Trophoblast cell (in vitro differentiated cells and primary cell): Measurements from ENCODE around the gene NXPH2.

Source experiments
- DNase-seq, 2 donors: peaks; one replicate each; pipeline ENCODE4 v3.0.0-alpha.2; 2016
- H2AFZ ChIP-seq: 2 replicates; pipeline ENCODE4 v1.6.1; 2013; ENCODE audit warnings: low read length, moderate library complexity, mild to moderate bottlenecking; ENCODE audit not compliant: insufficient read depth, poor library complexity
- H2AK5ac ChIP-seq: 2 replicates; pipeline ENCODE4 v1.6.1; 2013; ENCODE audit warnings: mild to moderate bottlenecking, low read length
- H2BK120ac ChIP-seq: 2 replicates; pipeline ENCODE4 v1.6.1; 2013; ENCODE audit warnings: low read length, mild to moderate bottlenecking, moderate library complexity; ENCODE audit not compliant: insufficient read depth, poor library complexity
- H2BK12ac ChIP-seq: 2 replicates; pipeline ENCODE4 v1.6.1; 2013; ENCODE audit warnings: mild to moderate bottlenecking, low read length, moderate library complexity
- H2BK5ac ChIP-seq: 2 replicates; pipeline ENCODE4 v1.6.1; 2013; ENCODE audit warnings: low read length, low read depth, moderate library complexity, mild to moderate bottlenecking; ENCODE audit not compliant: poor library complexity
- H3K14ac ChIP-seq: 2 replicates; pipeline ENCODE4 v1.6.1; 2013; ENCODE audit warnings: mild to moderate bottlenecking, low read length
- H3K18ac ChIP-seq: 2 replicates; pipeline ENCODE4 v1.6.1; 2013; ENCODE audit warnings: mild to moderate bottlenecking, low read length
- H3K23ac ChIP-seq: 2 replicates; pipeline ENCODE4 v1.6.1; 2013; ENCODE audit warnings: low read length
- H3K27ac ChIP-seq: 2 replicates; pipeline ENCODE4 v1.5.1; 2013; ENCODE audit warnings: low read depth, mild to moderate bottlenecking, inconsistent platforms, low read length, moderate library complexity
- H3K27me3 ChIP-seq: 2 replicates; pipeline ENCODE4 v1.6.1; 2013; ENCODE audit warnings: inconsistent platforms, mild to moderate bottlenecking, low read length, moderate library complexity; ENCODE audit not compliant: insufficient read depth
- H3K36me3 ChIP-seq, 2 experiments: 1 replicate in 1 of 2; 2 replicates in 1 of 2; pipeline ENCODE4 v1.6.1; 2013; ENCODE audit warnings: low read length in 2 of 2, mild to moderate bottlenecking in 2 of 2, moderate library complexity in 1 of 2; ENCODE audit not compliant: insufficient read depth in 2 of 2, control insufficient read depth in 1 of 2
- H3K4ac ChIP-seq: 2 replicates; pipeline ENCODE4 v1.6.1; 2013; ENCODE audit warnings: low read depth, mild to moderate bottlenecking, low read length, moderate library complexity
- H3K4me1 ChIP-seq, 2 experiments: 1 replicate in 1 of 2; 2 replicates in 1 of 2; pipeline ENCODE4 v1.6.1; 2013; ENCODE audit warnings: low read length in 2 of 2, mild to moderate bottlenecking in 2 of 2, moderate library complexity in 1 of 2; ENCODE audit not compliant: insufficient read depth in 2 of 2, control insufficient read depth in 1 of 2
- H3K4me2 ChIP-seq: 2 replicates; pipeline ENCODE4 v1.6.1; 2013; ENCODE audit warnings: inconsistent platforms, mild to moderate bottlenecking, low read length, moderate library complexity
- H3K4me3 ChIP-seq: 2 replicates; pipeline ENCODE4 v1.5.1; 2013; ENCODE audit warnings: mild to moderate bottlenecking, low read depth, low read length, inconsistent platforms
- H3K79me1 ChIP-seq: one replicate; pipeline ENCODE4 v1.6.1; 2013; ENCODE audit warnings: low read length
- H3K79me2 ChIP-seq: 2 replicates; pipeline ENCODE4 v1.6.1; 2013; ENCODE audit warnings: low read length, mild to moderate bottlenecking; ENCODE audit not compliant: control insufficient read depth, insufficient read depth, poor library complexity
- H3K9ac ChIP-seq: 2 replicates; pipeline ENCODE4 v1.6.1; 2013; ENCODE audit warnings: mild to moderate bottlenecking, low read length
- H3K9me3 ChIP-seq: 2 replicates; pipeline ENCODE4 v1.6.1; 2013; ENCODE audit warnings: low read depth, mild to moderate bottlenecking, control low read depth, inconsistent platforms, low read length; ENCODE audit not compliant: insufficient read depth
- H4K12ac ChIP-seq: 2 replicates; pipeline ENCODE4 v1.6.1; 2013; ENCODE audit warnings: low read depth, mild to moderate bottlenecking, low read length, moderate library complexity
- H4K8ac ChIP-seq: 2 replicates; pipeline ENCODE4 v1.6.1; 2013; ENCODE audit warnings: low read depth, mild to moderate bottlenecking, low read length, moderate library complexity
- H4K91ac ChIP-seq: one replicate; pipeline ENCODE4 v1.6.1; 2013; ENCODE audit warnings: low read depth, mild to moderate bottlenecking, low read length, moderate library complexity
- WGBS: extraction: QIAGEN DNeasy Blood & Tissue Kit; methylation state at CpG from one replicate; pipeline ENCODE4 v1.1.7; 2013; ENCODE audit warnings: missing lambda C conversion rate; ENCODE audit not compliant: insufficient read length, insufficient coverage; ENCODE audit errors: extremely low coverage; 5-methylcytosine and 5-hydroxymethylcytosine counted together

Gene NXPH2

DNA sequence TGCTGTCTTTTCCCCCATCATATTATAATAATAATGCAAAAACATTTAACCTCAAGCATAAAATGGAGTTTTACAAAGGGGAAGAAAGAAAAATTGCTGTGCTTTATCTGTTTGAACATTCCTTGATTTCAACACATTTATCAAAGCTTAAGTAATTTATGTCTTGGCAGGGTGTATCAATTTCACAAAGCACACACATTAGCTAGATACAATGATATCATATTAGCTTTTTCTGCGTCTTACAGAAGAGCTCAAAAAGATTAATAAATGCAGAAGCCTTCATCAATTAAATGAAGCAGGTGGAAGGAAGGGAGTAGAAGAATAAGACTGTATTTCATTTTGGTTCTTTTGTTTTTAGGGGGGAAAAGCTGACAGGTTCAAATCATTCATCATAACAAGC lies 103.0 kb downstream of the NXPH2 start:
- H2BK12ac ChIP-seq: no peak overlapping the region
- no peak overlapping the region for H4K91ac ChIP-seq
- no peaks in the 10 kb centered on the region for H3K9me3 ChIP-seq
- no peak overlapping the region for H3K18ac ChIP-seq
- H3K23ac ChIP-seq: no peak overlapping the region
- no CpG with 5 or more reads among the region's 1 CpG for WGBS
- H3K27ac ChIP-seq: no peak overlapping the region
- H3K36me3 ChIP-seq: no peaks in the 10 kb centered on the region
- no peak overlapping the region for H2AFZ ChIP-seq
- peaks cover 4% of the 10 kb centered on the region for H3K79me1 ChIP-seq
- H2AK5ac ChIP-seq: no peak overlapping the region
- no peak overlapping the region for H3K9ac ChIP-seq
- no peak for DNase-seq
- no peak overlapping the region for H2BK120ac ChIP-seq
- no peak overlapping the region for H4K12ac ChIP-seq
- no peak overlapping the region for H3K4me2 ChIP-seq
- peaks cover 4 to 5% of the 10 kb centered on the region in 2 experiments for H3K4me1 ChIP-seq
- no peaks in the 10 kb centered on the region for H3K27me3 ChIP-seq
- H4K8ac ChIP-seq: no peak overlapping the region
- no peak overlapping the region for H2BK5ac ChIP-seq
- H3K79me2 ChIP-seq: no peaks in the 10 kb centered on the region
- no peak overlapping the region for H3K4me3 ChIP-seq
- no peak overlapping the region for H3K4ac ChIP-seq
- no peak overlapping the region for H3K14ac ChIP-seq

DNA sequence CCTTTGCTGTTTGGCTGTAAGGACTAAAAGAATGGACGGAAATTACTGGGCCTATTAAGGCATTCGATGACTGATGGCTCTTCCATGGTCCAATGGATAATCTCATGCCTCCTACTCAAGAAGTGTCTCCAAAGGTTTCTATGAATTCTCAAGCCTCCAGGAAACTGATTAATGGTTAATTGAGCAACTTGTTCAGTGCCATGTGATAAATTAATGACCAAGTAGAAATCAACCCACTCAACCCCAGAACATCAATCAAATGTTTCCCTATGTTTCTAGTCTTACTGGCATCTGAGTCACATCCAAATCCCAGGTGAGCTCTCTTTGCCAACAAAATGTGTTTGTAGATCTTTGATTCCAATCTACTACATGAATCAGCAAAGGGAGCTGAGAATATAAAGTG lies 103.6 kb downstream of the NXPH2 start:
- H3K36me3 ChIP-seq: no peaks in the 10 kb centered on the region
- no peak overlapping the region for H3K9ac ChIP-seq
- H3K4me3 ChIP-seq: no peak overlapping the region
- no peak overlapping the region for H3K27ac ChIP-seq
- H2BK120ac ChIP-seq: no peak overlapping the region
- H4K91ac ChIP-seq: no peak overlapping the region
- no peak overlapping the region for H4K8ac ChIP-seq
- no CpG with 5 or more reads among the region's 2 CpGs for WGBS
- H2AK5ac ChIP-seq: no peak overlapping the region
- no peak overlapping the region for H2BK12ac ChIP-seq
- DNase-seq: no peak
- H3K9me3 ChIP-seq: no peaks in the 10 kb centered on the region
- H3K4me2 ChIP-seq: no peak overlapping the region
- no peaks in the 10 kb centered on the region for H3K79me2 ChIP-seq
- H3K27me3 ChIP-seq: no peaks in the 10 kb centered on the region
- no peak overlapping the region for H3K18ac ChIP-seq
- no peak overlapping the region for H3K14ac ChIP-seq
- no peak overlapping the region for H2AFZ ChIP-seq
- H3K4me1 ChIP-seq: peaks cover 4 to 5% of the 10 kb centered on the region in 2 experiments
- no peak overlapping the region for H2BK5ac ChIP-seq
- H4K12ac ChIP-seq: no peak overlapping the region
- H3K4ac ChIP-seq: no peak overlapping the region
- peaks cover 4% of the 10 kb centered on the region for H3K79me1 ChIP-seq
- H3K23ac ChIP-seq: no peak overlapping the region

DNA sequence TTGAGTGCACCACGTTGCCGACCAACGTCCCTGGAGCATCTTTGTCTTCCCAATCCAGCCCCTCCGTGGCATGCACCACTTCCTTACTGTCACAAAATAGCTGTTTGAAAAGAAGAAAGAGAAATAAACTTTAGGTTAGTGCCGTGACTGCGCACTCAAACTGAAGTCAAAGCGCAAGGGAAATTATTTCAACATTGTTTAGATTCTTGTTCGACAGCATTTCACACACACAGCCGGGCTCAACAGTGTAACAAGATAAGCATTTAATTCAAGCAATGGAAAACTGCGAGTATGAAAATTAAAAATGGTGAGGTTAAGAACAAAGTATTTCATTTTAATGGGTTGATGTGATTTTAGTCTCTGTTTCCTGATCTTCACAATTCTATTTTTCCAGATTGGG lies 108.6 kb downstream of the NXPH2 start:
- Histone ChIP-seq H4K12ac (no peak overlapping the region), H3K4ac (no peak overlapping the region), H3K27ac (no peak overlapping the region), H3K9ac (no peak overlapping the region), H3K4me1 (peaks cover 0 to 3% of the 10 kb centered on the region in 2 experiments), H2BK12ac (no peak overlapping the region), H4K8ac (no peak overlapping the region), H3K36me3 (peaks cover 3 to 7% of the 10 kb centered on the region in 2 experiments), H3K27me3 (no peaks in the 10 kb centered on the region), H2BK120ac (no peak overlapping the region), H3K9me3 (no peaks in the 10 kb centered on the region), H3K14ac (no peak overlapping the region), H3K18ac (no peak overlapping the region), H3K23ac (no peak overlapping the region), H3K4me3 (no peak overlapping the region), H3K4me2 (no peak overlapping the region), H4K91ac (no peak overlapping the region), H3K79me2 (no peaks in the 10 kb centered on the region), H3K79me1 (no peaks in the 10 kb centered on the region), H2AFZ (no peak overlapping the region), H2BK5ac (no peak overlapping the region), H2AK5ac (no peak overlapping the region)
- DNase-seq: peak in 1 of 2 donors; percentile 53
- WGBS: no CpG with 5 or more reads among the region's 10 CpGs

GRCh38 chr2:138670734-138671133 lies 109.5 kb downstream of the NXPH2 start:
- H2BK12ac ChIP-seq: no peak overlapping the region
- WGBS: no CpG with 5 or more reads among the region's 5 CpGs

More at GRCh38 chr2:138670734-138671133, 109.5 kb downstream of the NXPH2 start:
- Histone ChIP-seq H2BK5ac (no peak overlapping the region), H3K36me3 (peaks cover 3 to 7% of the 10 kb centered on the region in 2 experiments), H3K14ac (no peak overlapping the region), H3K4ac (no peak overlapping the region), H3K18ac (no peak overlapping the region), H3K9ac (no peak overlapping the region), H3K23ac (no peak overlapping the region), H3K79me2 (no peaks in the 10 kb centered on the region), H3K27me3 (no peaks in the 10 kb centered on the region), H2AFZ (no peak overlapping the region), H2BK120ac (no peak overlapping the region), H4K91ac (no peak overlapping the region), H3K27ac (no peak overlapping the region), H4K8ac (no peak overlapping the region), H4K12ac (no peak overlapping the region), H3K4me2 (no peak overlapping the region), H3K79me1 (no peaks in the 10 kb centered on the region), H3K4me3 (no peak overlapping the region), H3K4me1 (peaks cover 2 to 6% of the 10 kb centered on the region in 2 experiments), H2AK5ac (no peak overlapping the region), H3K9me3 (no peaks in the 10 kb centered on the region)
- DNase-seq: no peak
